Cardiac fibroblast (primary cell): ENCODE measurements around the gene SLC4A5.
A peak's percentile ranks its signal among the peaks of the same experiment; 100 is the strongest.

Source experiments
- DNase-seq, 2 donors: peaks; one replicate each; pipeline versions ENCODE4 v3.0.0 to v3.0.0-alpha.2; 2010; ENCODE audit warnings: low read depth in 2 of 2
- H3K4me3 ChIP-seq, 2 donors: replicated peaks in 1 of 2; 1 replicate in 1 of 2; 2 replicates in 1 of 2; pipeline ENCODE4 v1.5.1; 2011; ENCODE audit warnings: low read depth in 2 of 2, low read length in 2 of 2, mild to moderate bottlenecking in 2 of 2, moderate library complexity in 1 of 2
- CTCF ChIP-seq: IDR thresholded peaks from one replicate; pipeline ENCODE4 v1.5.1; 2011; ENCODE audit warnings: low read depth, mild to moderate bottlenecking, low read length, inconsistent platforms

SLC4A5 gene

DNA sequence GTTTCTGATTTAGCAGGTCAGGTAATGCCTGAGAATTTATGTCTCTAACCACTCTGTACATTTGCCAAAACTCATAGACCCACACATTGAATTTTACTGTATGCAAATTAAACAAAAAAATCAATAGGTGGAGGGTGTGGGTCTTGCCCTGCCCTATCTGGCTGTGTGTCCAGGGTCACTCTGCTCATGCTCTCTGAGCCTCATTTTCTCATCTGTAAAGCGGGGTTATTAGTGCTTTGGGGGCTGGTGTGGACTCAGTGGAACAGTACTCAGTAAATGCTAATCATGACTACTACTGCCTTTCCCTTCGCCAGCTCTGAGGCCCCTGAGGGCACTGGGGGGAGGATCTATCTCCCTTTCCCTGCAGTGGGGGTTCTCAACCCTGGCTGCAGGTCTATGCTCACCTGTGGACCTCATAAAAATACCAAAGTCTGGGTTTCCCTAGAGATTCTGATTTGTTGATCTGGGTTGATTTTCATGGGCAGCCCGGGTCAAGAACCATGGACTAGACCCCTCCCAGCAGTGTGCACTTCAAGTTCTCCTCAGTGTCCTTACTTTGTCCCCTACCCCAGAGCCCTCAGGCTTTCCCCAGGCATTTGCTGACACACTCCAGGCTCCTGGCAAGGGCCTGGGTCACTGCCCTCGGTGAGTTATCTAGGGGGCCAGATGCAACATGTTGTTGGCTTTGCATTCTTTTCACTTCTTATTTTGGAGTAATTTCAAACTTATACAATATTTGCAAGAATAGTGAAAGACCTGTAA lies 117.3 kb downstream of the SLC4A5 start:
- DNase-seq, result no peak
- TF ChIP-seq CTCF, result no peak
- no peak overlapping the region for H3K4me3 ChIP-seq

- DNase-seq, result peak in 1 of 2 donors; percentile 62
- no peak for TF ChIP-seq CTCF
- H3K4me3 ChIP-seq, result no peak overlapping the region
Observed at GRCh38 chr2:74223941-74224770, 119.1 kb downstream of the SLC4A5 start.

GRCh38 chr2:74222300-74222650 lies 120.9 kb downstream of the SLC4A5 start:
- no peak for DNase-seq
- H3K4me3 ChIP-seq, result no peak overlapping the region
- TF ChIP-seq CTCF, result no peak

GRCh38 chr2:74221604-74222299 lies 121.5 kb downstream of the SLC4A5 start:
- DNase-seq, result no peak
- no peak overlapping the region for H3K4me3 ChIP-seq
- TF ChIP-seq CTCF, result no peak

DNA sequence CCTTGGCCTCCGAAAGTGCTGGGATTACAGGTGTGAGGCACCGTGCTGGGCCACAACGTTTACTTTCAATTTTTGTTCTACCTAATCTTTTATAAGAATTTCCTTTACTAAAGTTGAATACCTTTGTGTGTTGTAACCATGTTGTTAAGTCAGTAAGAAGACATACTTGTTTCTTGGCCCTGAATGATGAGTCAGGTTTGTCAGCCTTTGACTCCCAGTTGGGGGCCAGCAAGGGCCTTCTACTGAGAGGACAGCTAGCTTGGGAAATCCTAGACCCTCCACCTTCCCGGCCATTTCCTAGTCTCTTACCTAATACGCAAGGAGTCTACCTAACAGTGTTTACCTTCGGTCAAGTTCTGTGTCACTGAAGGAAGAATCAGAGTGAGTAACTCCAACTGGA lies 122.1 kb downstream of the SLC4A5 start:
- TF ChIP-seq CTCF, result no peak
- H3K4me3 ChIP-seq, result no peak overlapping the region
- DNase-seq, result peak in 1 of 2 donors; percentile 20

- no peak for DNase-seq
- TF ChIP-seq CTCF, result no peak
- no peak overlapping the region for H3K4me3 ChIP-seq
Observed at GRCh38 chr2:74219846-74220486, 123.2 kb downstream of the SLC4A5 start.
